Chondrocyte (in vitro differentiated cells): ENCODE measurements around the gene FOXP4. TPM values are rescaled to one million over a fixed set of nuclear protein-coding genes. Genes with fewer than 3 reads are reported as not detected.

Experiments
- DNase-seq: peaks from one replicate; pipeline ENCODE4 v3.0.0; 2021; ENCODE audit warnings: mixed read lengths, low spot score
- H3K27ac Mint-ChIP-seq: one replicate; pipeline ENCODE4 v1.8.0; 2021; ENCODE audit warnings: mild to moderate bottlenecking, moderate library complexity, mixed read lengths; ENCODE audit not compliant: unreplicated experiment
- H3K27me3 Mint-ChIP-seq: 2 replicates; pipeline ENCODE4 v1.8.0; 2021; ENCODE audit warnings: low read depth, mixed read lengths
- H3K36me3 Mint-ChIP-seq: 2 replicates; pipeline ENCODE4 v1.8.0; 2021; ENCODE audit warnings: low read depth, mixed read lengths
- H3K4me1 Mint-ChIP-seq: 2 replicates; pipeline ENCODE4 v1.8.0; 2021; ENCODE audit warnings: low read depth, mild to moderate bottlenecking, mixed read lengths
- H3K4me3 Mint-ChIP-seq: one replicate; pipeline ENCODE4 v1.8.0; 2021; ENCODE audit warnings: mild to moderate bottlenecking, moderate library complexity, mixed read lengths; ENCODE audit not compliant: unreplicated experiment
- H3K9me3 Mint-ChIP-seq: 2 replicates; pipeline ENCODE4 v1.8.0; 2021; ENCODE audit warnings: low read depth, mixed read lengths
- CTCF ChIP-seq: fragments of 200-600 bp; sonication (generic); IDR thresholded peaks from 2 replicates; pipeline ENCODE4 v1.5.0; 2021; ENCODE audit warnings: antibody characterized with exemption, mild to moderate bottlenecking, moderate library complexity
- total RNA-seq: library from RNA; stranded (reverse); gene quantifications from 3 replicates; pipeline ENCODE4 v1.2.1, GENCODE V29; 2021

FOXP4 gene
- total RNA-seq, 1 donor from 2014 or later, result 18.6 TPM

GRCh38 chr6:41563060-41563776, 17.0 kb downstream of the FOXP4 start:
- H3K27me3 Mint-ChIP-seq, result no peaks in the 10 kb centered on the region
- H3K9me3 Mint-ChIP-seq, result no peaks in the 10 kb centered on the region
- H3K4me1 Mint-ChIP-seq, result peaks cover 26% of the 10 kb centered on the region
- H3K36me3 Mint-ChIP-seq, result peaks cover 10% of the 10 kb centered on the region
- H3K4me3 Mint-ChIP-seq, result no peak overlapping the region
- H3K27ac Mint-ChIP-seq, result no peak overlapping the region
- no peak for DNase-seq
- TF ChIP-seq CTCF, result no peak

- no peak for TF ChIP-seq CTCF
- no peak for DNase-seq
- H3K27ac Mint-ChIP-seq, result no peak overlapping the region
- peaks cover 31% of the 10 kb centered on the region for H3K4me1 Mint-ChIP-seq
- H3K9me3 Mint-ChIP-seq, result no peaks in the 10 kb centered on the region
- no peaks in the 10 kb centered on the region for H3K27me3 Mint-ChIP-seq
- peaks cover 10% of the 10 kb centered on the region for H3K36me3 Mint-ChIP-seq
- no peak overlapping the region for H3K4me3 Mint-ChIP-seq
These were observed 18.4 kb downstream of the FOXP4 start for GRCh38 chr6:41564448-41565142.

- Mint-ChIP-seq H3K9me3 (no peaks in the 10 kb centered on the region), H3K27me3 (no peaks in the 10 kb centered on the region), H3K4me3 (no peak overlapping the region), H3K27ac (no peak overlapping the region), H3K4me1 (peaks cover 31% of the 10 kb centered on the region), H3K36me3 (peaks cover 10% of the 10 kb centered on the region)
- DNase-seq, result no peak
- no peak for TF ChIP-seq CTCF
These were observed 19.5 kb downstream of the FOXP4 start for GRCh38 chr6:41565701-41566100.

- Mint-ChIP-seq H3K27me3 (no peaks in the 10 kb centered on the region), H3K4me3 (no peak overlapping the region), H3K27ac (peak overlapping the region; percentile 32), H3K4me1 (peaks cover 39% of the 10 kb centered on the region), H3K9me3 (no peaks in the 10 kb centered on the region), H3K36me3 (peaks cover 11% of the 10 kb centered on the region)
- no peak for DNase-seq
- TF ChIP-seq CTCF, result no peak
These were observed 20.8 kb downstream of the FOXP4 start for GRCh38 chr6:41566961-41567360.

GRCh38 chr6:41567684-41568083, 21.5 kb downstream of the FOXP4 start:
- H3K9me3 Mint-ChIP-seq, result no peaks in the 10 kb centered on the region
- TF ChIP-seq CTCF, result no peak
- peak overlapping the region; percentile 70 for H3K27ac Mint-ChIP-seq
- DNase-seq, result no peak
- no peak overlapping the region for H3K4me3 Mint-ChIP-seq
- peaks cover 13% of the 10 kb centered on the region for H3K36me3 Mint-ChIP-seq
- peaks cover 38% of the 10 kb centered on the region for H3K4me1 Mint-ChIP-seq
- H3K27me3 Mint-ChIP-seq, result no peaks in the 10 kb centered on the region
